GM12878 (cell line): Measurements from ENCODE around the gene ZNF512. TPM values are rescaled to one million over a fixed set of nuclear protein-coding genes. Genes with fewer than 3 reads are reported as not detected.

ENCODE experiments used
- ATAC-seq: fragments of 200-7000 bp; cut with Tn5 transposase; 3 replicates; pipeline ENCODE4 v1.9.1; 2020; ENCODE audit warnings: mild to moderate bottlenecking, moderate library complexity
- BruUV-seq: library from RNA; stranded (reverse); fragments of 400-500 nt; replicated peaks from 2 replicates; lab custom pipeline; 2021; lab: Mats Ljungman, UMichigan
- CTCF ChIA-PET: fragments of 300-600 bp; sonication (Branson Sonifier 250); formaldehyde crosslinking; extraction: SDS; loops from one replicate; lab custom pipeline; 2021; ENCODE audit warnings: inconsistent platforms; lab: Yijun Ruan, JAX
- POLR2A ChIA-PET: fragments of 350-600 bp; formaldehyde crosslinking; extraction: SDS; loops from one replicate; lab custom pipeline; 2021; ENCODE audit warnings: inconsistent platforms; lab: Charles Lee
- RAD21 ChIA-PET: fragments of 300-600 bp; sonication (Branson Sonifier 250); formaldehyde crosslinking; loops from one replicate; lab custom pipeline; 2023; ENCODE audit warnings: antibody characterized with exemption; ENCODE audit not compliant: unreplicated experiment; lab: Charles Lee
- SMC1A ChIA-PET: fragments of 300-600 bp; sonication (Branson Sonifier 250); formaldehyde crosslinking; loops from one replicate; lab custom pipeline; 2023; ENCODE audit not compliant: unreplicated experiment, uncharacterized antibody; lab: Charles Lee
- DNase-seq: peaks from one replicate; pipeline ENCODE4 v3.0.0-alpha.2; 2011; ENCODE audit warnings: low read depth, low spot score
- FAIRE-seq: peaks from 3 replicates; lab custom pipeline; 2011; peaks lifted over from hg19 to GRCh38; lab: Jason Lieb, UNC
- H2AFZ ChIP-seq: 2 replicates; pipeline ENCODE4 v1.6.0; 2011; ENCODE audit warnings: low read depth, low read length, control low read depth; ENCODE audit not compliant: control insufficient read depth
- H3K27ac ChIP-seq: 2 replicates; pipeline ENCODE4 v1.5.1; 2011; ENCODE audit warnings: control low read depth; ENCODE audit not compliant: control insufficient read depth, insufficient read depth
- H3K27me3 ChIP-seq, 2 experiments: replicated peaks in 1 of 2; 2 replicates each; pipeline versions ENCODE4 v1.6.0 to v1.6.1; 2011; ENCODE audit warnings: low read length in 1 of 2; ENCODE audit not compliant: control insufficient read depth in 2 of 2, insufficient read depth in 2 of 2
- H3K36me3 ChIP-seq, 2 experiments: 2 replicates each; pipeline ENCODE4 v1.5.1; 2011; ENCODE audit warnings: low read length in 1 of 2; ENCODE audit not compliant: control insufficient read depth in 2 of 2, insufficient read depth in 2 of 2
- H3K4me1 ChIP-seq: 2 replicates; pipeline ENCODE4 v1.6.1; 2011; ENCODE audit warnings: mild to moderate bottlenecking, low read length, moderate library complexity, mixed read lengths; ENCODE audit not compliant: control insufficient read depth, insufficient read depth
- H3K4me2 ChIP-seq: 2 replicates; pipeline ENCODE4 v1.6.0; 2011; ENCODE audit warnings: control low read depth; ENCODE audit not compliant: control insufficient read depth, insufficient read depth
- H3K4me3 ChIP-seq: fragments of 200-600 bp; sonication (generic); 2 replicates; pipeline ENCODE4 v1.5.1; 2016
- H3K79me2 ChIP-seq: 2 replicates; pipeline ENCODE4 v1.6.0; 2011; ENCODE audit warnings: low read length; ENCODE audit not compliant: control insufficient read depth, insufficient read depth
- H3K9ac ChIP-seq: 2 replicates; pipeline ENCODE4 v1.8.0; 2011; ENCODE audit warnings: low read length, control low read depth, mixed read lengths; ENCODE audit not compliant: control insufficient read depth, insufficient read depth
- H3K9me3 ChIP-seq: replicated peaks from 3 replicates; pipeline ENCODE4 v1.5.1; 2011; ENCODE audit warnings: mild to moderate bottlenecking, low read length; ENCODE audit not compliant: control insufficient read depth, insufficient read depth
- H4K20me1 ChIP-seq: 2 replicates; pipeline ENCODE4 v1.6.0; 2011; ENCODE audit not compliant: control insufficient read depth, insufficient read depth
- CHD4 ChIP-seq: fragments of 200-600 bp; sonication (generic); IDR thresholded peaks from 2 replicates; pipeline ENCODE4 v1.6.1; 2016; ENCODE audit warnings: mild to moderate bottlenecking
- DPF2 ChIP-seq: fragments of 450-650 bp; IDR thresholded peaks from 2 replicates; pipeline ENCODE4 v1.6.1; 2017; ENCODE audit warnings: mild to moderate bottlenecking
- JUNB ChIP-seq: IDR thresholded peaks from 2 replicates; pipeline ENCODE4 v1.6.1; 2016; ENCODE audit warnings: antibody characterized with exemption, mild to moderate bottlenecking
- KDM1A ChIP-seq: fragments of 200-600 bp; sonication (generic); IDR thresholded peaks from 2 replicates; pipeline ENCODE4 v1.6.1; 2016; ENCODE audit warnings: borderline replicate concordance
- RAD51 ChIP-seq: fragments of 450-650 bp; IDR thresholded peaks from 2 replicates; pipeline ENCODE4 v1.6.1; 2016; ENCODE audit warnings: moderate library complexity, mild to moderate bottlenecking, inconsistent platforms
- RFX5 ChIP-seq: IDR thresholded peaks from 2 replicates; pipeline ENCODE4 v1.6.1; 2011; ENCODE audit warnings: low read depth, low read length, improper control_type of control experiment
- RUNX3 ChIP-seq: IDR thresholded peaks from 2 replicates; pipeline ENCODE4 v1.6.1; 2012; ENCODE audit warnings: low read length, inconsistent platforms
- SUZ12 ChIP-seq: fragments of 200-600 bp; sonication (generic); IDR thresholded peaks from one replicate; pipeline ENCODE4 v1.6.1; 2018; ENCODE audit warnings: antibody characterized with exemption, mild to moderate bottlenecking; ENCODE audit not compliant: unreplicated experiment
- TBL1XR1 ChIP-seq: IDR thresholded peaks from 2 replicates; pipeline ENCODE4 v1.6.1; 2012; ENCODE audit warnings: low read depth, low read length, improper control_type of control experiment
- YBX1 ChIP-seq: fragments of 450-650 bp; IDR thresholded peaks from 2 replicates; pipeline ENCODE4 v1.6.1; 2016; ENCODE audit warnings: antibody characterized with exemption
- YY1 ChIP-seq: IDR thresholded peaks from 2 replicates; pipeline ENCODE4 v1.6.1; 2011; ENCODE audit warnings: low read depth, mild to moderate bottlenecking, low read length
- in situ Hi-C: fragments of 300-500 bp; cut with MboI; formaldehyde crosslinking; loops from 9 replicates; pipeline ENCODE4 v1.14.3; 2018; ENCODE audit warnings: mixed read lengths
- intact Hi-C: fragments of 100-400 bp; cut with micrococcal nuclease; formaldehyde crosslinking; loops from one replicate; pipeline ENCODE4 v1.14.2; 2022; ENCODE audit not compliant: unreplicated experiment
- polyA plus RNA-seq, 11 experiments: library from polyadenylated mRNA; depleted of rRNA in 4 of 11; unstranded in 6 of 11; stranded (reverse) in 5 of 11; fragments of >200 nt; fragmentation: Nextera tagmentation in 4 of 11; fragmentation: Illumina TruSeq in 1 of 11; extraction: Ambion mirVana in 4 of 11; extraction: Trizol in 1 of 11; gene quantifications; 1 replicate in 1 of 11; 2 replicates in 10 of 11; pipeline versions ENCODE4 v1.2.1 to v1.2.3, GENCODE V29; 2011 to 2016; ENCODE audit warnings: inconsistent platforms in 2 of 11, missing spikeins in 2 of 11, low read depth in 1 of 11
- total RNA-seq, 4 experiments: library from RNA; depleted of rRNA in 3 of 4; stranded (reverse); fragments of >200 nt in 3 of 4; fragmentation: Illumina TruSeq in 1 of 4; extraction: Trizol in 1 of 4; gene quantifications; 2 replicates each; pipeline versions ENCODE4 v1.2.1 to v1.2.3, GENCODE V29; 2013 to 2021

The ZNF512 gene
- total and polyA plus RNA-seq, 10 of the 15 experiments (the other 5 are each of a cell fraction or from before 2014, with no cell fraction given), result 14.1 to 61.9 (median 31.2) TPM

GRCh38 chr2:27647289-27647688 lies 64.4 kb downstream of the ZNF512 start:
- Histone ChIP-seq H3K4me1 (no peaks in the 10 kb centered on the region), H3K36me3 (peaks cover 2 to 29% of the 10 kb centered on the region in 2 experiments; a peak in 3 of 4 replicates), H4K20me1 (no peaks in the 10 kb centered on the region), H2AFZ (no peak overlapping the region), H3K79me2 (no peaks in the 10 kb centered on the region), H3K9me3 (no peaks in the 10 kb centered on the region), H3K9ac (no peak overlapping the region), H3K27me3 (no peaks in the 10 kb centered on the region), H3K27ac (no peak overlapping the region), H3K4me2 (no peak overlapping the region), H3K4me3 (no peak overlapping the region)
- BruUV-seq, result no TSS peak
- SMC1A ChIA-PET, result interaction anchor here (1.1 to 1.8 kb wide), 2 partner anchors 11 to 36 kb away, joined by 3 to 4 read pairs; no protein-coding TSS in a partner anchor
- ATAC-seq (no peak), DNase-seq (no peak), FAIRE-seq (no peak)
- RAD21 ChIA-PET, result interaction anchor here (1.2 to 1.3 kb wide), 2 partner anchors 11 to 19 kb away, joined by 3 read pairs; no protein-coding TSS in a partner anchor
- TF ChIP-seq CHD4 (no peak), RFX5 (no peak), YBX1 (no peak), KDM1A (no peak), DPF2 (no peak), RUNX3 (no peak), JUNB (no peak), TBL1XR1 (no peak), SUZ12 (no peak), RAD51 (no peak), YY1 (no peak)
- in situ Hi-C loops, result no loop called here
- POLR2A ChIA-PET, result no interaction called here
- CTCF ChIA-PET, result interaction anchor here (0.9 to 2.4 kb wide), 2 partner anchors 35 to 57 kb away, joined by 3 to 14 read pairs; no protein-coding TSS in a partner anchor
- intact Hi-C loops, result no loop called here
